HG03575 (cell line): ENCODE data around the gene ENDOD1.
"Not testable (repeated sequence)": the region's sequence is repeated elsewhere in the genome, so short reads cannot be mapped to it uniquely, and the experiment has no call there.

Experiments used
- ATAC-seq: cut with Tn5 transposase; IDR thresholded peaks from one replicate; pipeline ENCODE4 v1.9.1; 2021; ENCODE audit not compliant: unreplicated experiment, insufficient number of reproducible peaks, low FRiP score; ENCODE audit errors: extremely low read depth

Gene ENDOD1

DNA sequence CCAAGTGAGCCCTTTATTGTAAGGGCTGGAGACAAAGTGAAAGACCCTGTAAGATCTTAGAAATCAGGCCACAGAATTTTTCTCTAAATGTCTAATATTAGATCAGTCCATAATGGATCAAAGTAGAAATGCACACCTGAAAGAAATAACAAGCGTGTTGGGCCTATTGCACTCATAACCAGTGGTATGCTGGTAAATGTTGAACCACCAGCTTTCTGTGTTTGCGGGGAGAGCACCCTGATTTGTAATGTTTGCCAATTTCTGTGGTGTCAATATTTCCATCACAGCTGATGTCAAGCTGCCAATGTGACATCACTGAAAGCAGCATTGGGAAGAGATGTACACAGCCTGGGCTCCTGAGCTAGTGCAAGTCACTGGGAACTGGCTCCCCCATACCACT lies 46.2 kb downstream of the ENDOD1 start:
- ATAC-seq: no peak

DNA sequence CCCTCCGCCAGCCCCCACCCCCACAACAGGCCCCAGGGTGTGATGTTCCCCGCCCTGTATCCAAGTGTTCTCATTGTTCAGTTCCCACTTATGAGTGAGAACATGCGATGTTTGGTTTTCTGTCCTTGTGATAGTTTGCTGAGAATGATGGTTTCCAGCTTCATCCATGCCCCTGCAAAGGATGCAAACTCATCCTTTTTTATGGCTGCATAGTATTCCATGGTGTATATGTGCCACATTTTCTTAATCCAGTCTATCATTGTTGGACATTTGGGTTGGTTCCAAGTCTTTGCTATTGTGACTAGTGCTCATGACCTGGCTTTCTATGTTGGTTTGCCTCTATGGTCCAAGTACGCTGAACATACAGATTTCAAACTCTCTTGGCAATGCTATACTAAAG lies 47.1 kb downstream of the ENDOD1 start:
- ATAC-seq: not testable (repeated sequence)

DNA sequence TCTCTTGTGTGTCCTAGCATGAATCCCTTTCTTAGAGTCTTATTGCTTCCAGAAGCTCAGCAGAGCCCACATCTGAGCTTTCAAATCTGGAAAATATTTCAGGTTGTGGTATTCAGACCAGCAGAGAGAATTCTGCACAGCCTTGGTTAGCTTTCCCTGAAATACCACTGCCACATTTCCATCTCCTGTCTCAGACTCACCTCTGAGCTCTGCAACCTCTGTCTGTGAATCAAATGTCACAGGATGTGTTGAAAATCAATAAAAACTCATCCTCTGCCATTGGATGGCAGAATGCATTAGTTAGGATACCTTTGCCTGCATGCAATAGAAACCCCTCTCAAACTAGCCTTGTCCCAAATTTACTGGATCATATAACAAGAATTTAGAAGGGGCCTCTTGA lies 47.7 kb downstream of the ENDOD1 start:
- ATAC-seq: no peak

DNA sequence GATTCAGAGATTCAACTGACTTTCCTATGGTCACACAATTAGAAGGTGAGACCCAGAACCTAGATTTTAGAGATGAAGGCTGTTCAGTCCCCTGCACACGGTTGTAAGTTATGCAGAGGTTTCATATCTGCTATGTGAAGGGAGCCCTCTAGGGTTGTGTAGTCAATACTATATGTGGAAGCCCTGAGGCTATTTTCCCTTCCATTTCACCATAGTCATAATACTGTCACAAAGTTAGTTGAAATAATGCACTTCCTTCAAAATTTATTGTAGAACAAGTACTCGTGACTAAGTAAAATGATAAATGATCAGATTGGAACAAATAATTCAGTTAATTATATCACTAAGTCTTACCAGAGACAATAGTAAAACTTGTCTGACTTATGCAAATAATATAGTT lies 48.8 kb downstream of the ENDOD1 start:
- ATAC-seq: peak; percentile 79

- no peak for ATAC-seq
These were observed 50.9 kb downstream of the ENDOD1 start for GRCh38 chr11:95140397-95141033.

GRCh38 chr11:95142431-95142830 lies 52.8 kb downstream of the ENDOD1 start:
- no peak for ATAC-seq

- no peak for ATAC-seq
These were observed 53.5 kb downstream of the ENDOD1 start for GRCh38 chr11:95143106-95143681.

DNA sequence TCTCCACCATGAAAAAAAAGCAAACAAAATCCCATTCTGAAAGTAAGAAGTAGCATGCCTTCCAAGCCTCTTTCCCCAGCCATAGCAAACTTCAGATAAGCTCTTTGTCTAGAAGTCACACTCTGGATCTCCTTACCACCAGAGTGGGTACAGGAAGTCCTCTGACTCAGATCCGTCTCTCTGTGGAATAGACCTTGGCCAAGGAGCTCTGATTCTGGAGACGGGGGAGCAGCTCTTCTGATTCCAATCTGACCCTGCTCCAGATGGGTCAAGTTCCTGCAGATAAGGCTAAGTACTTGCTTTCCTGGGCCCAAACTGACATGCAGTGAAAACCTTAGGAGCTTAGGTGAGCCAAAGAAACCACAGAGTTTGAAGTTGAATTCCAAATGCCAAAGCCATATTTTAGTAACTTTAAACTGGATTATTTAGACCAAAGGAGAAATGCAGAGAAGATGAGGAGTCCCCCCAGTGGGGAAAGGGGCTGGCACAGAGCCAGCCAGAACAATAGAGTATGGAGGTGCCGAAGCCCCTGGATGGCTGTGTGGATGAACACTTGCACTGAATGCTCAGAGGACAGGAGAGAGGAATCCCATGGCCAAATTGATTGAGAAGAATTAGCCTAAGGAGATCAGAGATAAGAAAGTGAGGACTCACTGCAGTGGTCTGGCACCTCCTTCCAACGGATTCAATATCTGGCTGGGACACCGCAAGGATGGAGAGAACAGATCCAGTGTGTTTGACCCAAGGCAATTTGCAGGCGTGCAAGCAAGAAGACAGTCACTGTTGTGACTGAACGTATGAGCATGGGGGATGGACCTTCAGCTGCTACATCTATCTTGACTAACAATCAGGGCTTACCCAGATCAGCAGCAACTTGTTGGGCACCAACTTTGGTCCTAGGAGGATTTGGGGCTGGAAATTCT lies 54.9 kb downstream of the ENDOD1 start:
- ATAC-seq: no peak

GRCh38 chr11:95145430-95146060 lies 55.9 kb downstream of the ENDOD1 start:
- no peak for ATAC-seq

- no peak for ATAC-seq
These were observed 57.8 kb downstream of the ENDOD1 start for GRCh38 chr11:95147364-95147905.

DNA sequence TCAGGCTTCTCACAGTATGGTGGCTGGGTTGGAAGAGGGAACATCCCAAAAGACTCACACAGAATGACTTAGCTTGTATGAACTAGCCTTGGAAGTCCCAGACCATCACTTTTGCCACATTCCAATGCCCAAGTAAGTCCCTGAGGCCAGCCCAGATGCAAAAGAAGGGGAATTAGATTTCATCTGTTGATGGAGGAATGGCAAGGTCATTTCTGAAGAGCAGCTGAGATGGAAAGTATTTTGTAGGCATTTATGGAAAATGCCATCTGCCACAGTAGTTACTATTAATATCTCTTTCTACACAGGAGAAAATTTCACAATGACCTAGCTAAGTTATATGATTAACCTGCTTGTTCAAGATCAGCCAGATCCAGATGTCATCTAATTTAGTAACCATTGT lies 58.8 kb downstream of the ENDOD1 start:
- ATAC-seq: no peak

DNA sequence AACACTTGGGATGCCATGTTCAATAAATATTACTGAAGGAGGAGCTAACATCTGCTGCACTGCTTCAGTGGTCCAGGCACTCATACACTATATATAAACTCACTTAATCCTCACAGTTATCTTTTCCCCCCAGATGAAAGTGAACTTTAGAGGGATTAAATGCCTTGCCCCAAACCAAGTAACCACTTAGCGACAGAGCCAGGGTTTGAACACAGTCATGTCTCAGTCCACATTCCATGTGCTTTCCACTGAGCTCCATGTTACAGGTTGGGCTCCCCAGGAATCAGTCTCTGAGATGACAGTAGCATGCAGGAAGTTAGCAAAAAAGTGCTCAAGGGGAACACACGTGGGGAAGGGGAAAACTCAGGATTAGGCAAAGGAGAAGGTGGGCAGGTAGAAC lies 59.3 kb downstream of the ENDOD1 start:
- no peak for ATAC-seq

- no peak for ATAC-seq
These were observed 60.2 kb downstream of the ENDOD1 start for GRCh38 chr11:95149651-95150364.

GRCh38 chr11:95150956-95151684 lies 61.5 kb downstream of the ENDOD1 start:
- peak; percentile 57 for ATAC-seq

GRCh38 chr11:95152876-95153856 lies 63.5 kb downstream of the ENDOD1 start:
- ATAC-seq: no peak

GRCh38 chr11:95153857-95154246 lies 64.2 kb downstream of the ENDOD1 start:
- no peak for ATAC-seq

GRCh38 chr11:95154514-95154913 lies 64.9 kb downstream of the ENDOD1 start:
- ATAC-seq: no peak
